Fibroblast of lung (primary cell): ENCODE measurements around the gene HSP90AB1. TPM values are rescaled to one million over a fixed set of nuclear protein-coding genes. Genes with fewer than 3 reads are reported as not detected.
A peak's percentile ranks its signal among the peaks of the same experiment; 100 is the strongest.

Experiments used
- DNase-seq, 2 donors: peaks; one replicate each; pipeline versions ENCODE4 v3.0.0 to v3.0.0-alpha.2; 2010; ENCODE audit warnings: low read depth in 2 of 2
- H2AFZ ChIP-seq: 2 replicates; pipeline ENCODE4 v1.5.1; 2012; ENCODE audit warnings: low read length, control low read depth, inconsistent platforms
- H3K27ac ChIP-seq: 2 replicates; pipeline ENCODE4 v1.5.1; 2011; ENCODE audit warnings: low read length, control low read depth; ENCODE audit not compliant: insufficient read depth
- H3K27me3 ChIP-seq: 2 replicates; pipeline ENCODE4 v1.5.1; 2011; ENCODE audit warnings: mild to moderate bottlenecking, low read length; ENCODE audit not compliant: control insufficient read depth, insufficient read depth
- H3K36me3 ChIP-seq: 2 replicates; pipeline ENCODE4 v1.5.1; 2011; ENCODE audit warnings: low read length; ENCODE audit not compliant: control insufficient read depth, insufficient read depth
- H3K4me1 ChIP-seq: 2 replicates; pipeline ENCODE4 v1.5.1; 2011; ENCODE audit warnings: low read length; ENCODE audit not compliant: control insufficient read depth, insufficient read depth; ENCODE audit errors: extremely low read depth
- H3K4me2 ChIP-seq: 2 replicates; pipeline ENCODE4 v1.5.1; 2011; ENCODE audit warnings: low read length, control low read depth; ENCODE audit not compliant: insufficient read depth; ENCODE audit errors: extremely low read depth
- H3K4me3 ChIP-seq, 4 experiments: fragments of 200-600 bp in 1 of 4; sonication (generic) in 1 of 4; replicated peaks in 1 of 4; 2 replicates each; pipeline ENCODE4 v1.5.1; 2011 to 2016; ENCODE audit warnings: low read length in 4 of 4, low read depth in 3 of 4, mild to moderate bottlenecking in 3 of 4, control low read depth in 2 of 4, inconsistent platforms in 1 of 4, mixed read lengths in 1 of 4; ENCODE audit not compliant: insufficient read depth in 1 of 4; ENCODE audit errors: control extremely low read depth in 1 of 4
- H3K79me2 ChIP-seq: 2 replicates; pipeline ENCODE4 v1.5.1; 2012; ENCODE audit warnings: mild to moderate bottlenecking, low read length, inconsistent platforms; ENCODE audit not compliant: control insufficient read depth, insufficient read depth
- H3K9ac ChIP-seq: 2 replicates; pipeline ENCODE4 v1.5.1; 2011; ENCODE audit warnings: mild to moderate bottlenecking, low read length, control low read depth; ENCODE audit not compliant: insufficient read depth
- H3K9me3 ChIP-seq: 2 replicates; pipeline ENCODE4 v1.5.1; 2012; ENCODE audit warnings: low read depth, low read length; ENCODE audit not compliant: control insufficient read depth, insufficient read depth
- H4K20me1 ChIP-seq: 2 replicates; pipeline ENCODE4 v1.5.1; 2011; ENCODE audit warnings: low read length; ENCODE audit not compliant: control insufficient read depth, insufficient read depth; ENCODE audit errors: extremely low read depth
- CTCF ChIP-seq, 2 donors: IDR thresholded peaks in 1 of 2; conservative IDR thresholded peaks in 1 of 2; 1 replicate in 1 of 2; 2 replicates in 1 of 2; pipeline ENCODE4 v1.5.1; 2011 to 2012; ENCODE audit warnings: low read length in 2 of 2, control low read depth in 1 of 2, inconsistent platforms in 1 of 2, low read depth in 1 of 2, mild to moderate bottlenecking in 1 of 2
- EZH2 ChIP-seq: IDR thresholded peaks from 2 replicates; pipeline ENCODE4 v1.5.1; 2012; ENCODE audit warnings: low read length, control low read depth, mild to moderate bottlenecking; ENCODE audit errors: missing control alignments
- polyA plus RNA-seq, 2 donors: library from polyadenylated mRNA; depleted of rRNA in 1 of 2; stranded (reverse) in 1 of 2; unstranded in 1 of 2; fragments of >200 nt; gene quantifications; 2 replicates each; pipeline ENCODE4 v1.2.1, GENCODE V29; 2011 to 2012; ENCODE audit warnings: missing spikeins in 1 of 2
- total RNA-seq: library from RNA; depleted of rRNA; stranded (reverse); fragments of >200 nt; gene quantifications from 2 replicates; pipeline ENCODE4 v1.2.1, GENCODE V29; 2014

The HSP90AB1 gene
- total and polyA plus RNA-seq, 2 donors (not counting 1 experiment from before 2014, with no cell fraction given), result 452 to 775 TPM

- peaks cover 4% of the 10 kb centered on the region for H3K79me2 ChIP-seq
- no peak overlapping the region for H2AFZ ChIP-seq
- no peak for TF ChIP-seq EZH2
- no peak for TF ChIP-seq CTCF (conservative IDR thresholded peaks at IDR 0.05 in 1 of 2, IDR thresholded peaks at IDR 0.05 in 1 of 2; ENCODE audit: low read depth in 1 of 2, low read length in 2 of 2)
- DNase-seq, result no peak
- H3K36me3 ChIP-seq, result no peaks in the 10 kb centered on the region
- no peak overlapping the region for H3K4me3 ChIP-seq
- H3K4me1 ChIP-seq, result peaks cover 26% of the 10 kb centered on the region
- no peaks in the 10 kb centered on the region for H3K9me3 ChIP-seq
- H4K20me1 ChIP-seq, result no peaks in the 10 kb centered on the region
- H3K4me2 ChIP-seq, result peak overlapping the region; percentile 13
- H3K9ac ChIP-seq, result no peak overlapping the region
- H3K27me3 ChIP-seq, result no peaks in the 10 kb centered on the region
- no peak overlapping the region for H3K27ac ChIP-seq
Observed at GRCh38 chr6:44221961-44222335, 25.0 kb upstream of the HSP90AB1 start.

GRCh38 chr6:44222486-44223318 is 24.2 kb upstream of the HSP90AB1 start:
- Histone ChIP-seq H3K9ac (no peak overlapping the region), H3K36me3 (no peaks in the 10 kb centered on the region), H2AFZ (peak overlapping the region; percentile 64), H3K27ac (no peak overlapping the region), H3K79me2 (peaks cover 4% of the 10 kb centered on the region), H4K20me1 (no peaks in the 10 kb centered on the region), H3K4me1 (peaks cover 25% of the 10 kb centered on the region), H3K4me3 (peak overlapping the region; percentile 20 to 61 (median 33)), H3K4me2 (peak overlapping the region; percentile 67), H3K9me3 (no peaks in the 10 kb centered on the region), H3K27me3 (no peaks in the 10 kb centered on the region)
- DNase-seq, result no peak
- TF ChIP-seq CTCF (conservative IDR thresholded peaks at IDR 0.05 in 1 of 2, IDR thresholded peaks at IDR 0.05 in 1 of 2; ENCODE audit: low read depth in 1 of 2, low read length in 2 of 2) (no peak), EZH2 (no peak)

- peak within 1 kb of the TSS; percentile 64 for H2AFZ ChIP-seq
- H3K9ac ChIP-seq, result peak within 1 kb of the TSS; percentile 16
- peak; percentile 25 to 47 for DNase-seq
- H3K27ac ChIP-seq, result no peak within 1 kb of the TSS
- no peaks in the 10 kb centered on the region for H3K27me3 ChIP-seq
- no peaks in the 10 kb centered on the region for H3K36me3 ChIP-seq
- peaks cover 25% of the 10 kb centered on the region for H3K4me1 ChIP-seq
- H3K79me2 ChIP-seq, result peaks cover 4% of the 10 kb centered on the region
- H4K20me1 ChIP-seq, result no peaks in the 10 kb centered on the region
- H3K9me3 ChIP-seq, result no peaks in the 10 kb centered on the region
- H3K4me3 ChIP-seq, result peak within 1 kb of the TSS; percentile 41 to 61 (median 58)
- TF ChIP-seq EZH2 (no peak), CTCF (conservative IDR thresholded peaks at IDR 0.05 in 1 of 2, IDR thresholded peaks at IDR 0.05 in 1 of 2; ENCODE audit: low read depth in 1 of 2, low read length in 2 of 2) (no peak)
- peak within 1 kb of the TSS; percentile 76 for H3K4me2 ChIP-seq
Observed at GRCh38 chr6:44223319-44224028, 23.4 kb upstream of the HSP90AB1 start, which contains the start of gene SLC29A1. TSS of gene SLC29A1 (plus strand) at chr6:44223595. CDS start at chr6:44227314, 3,719 bp downstream.
